SK-N-SH (cell line): ENCODE data around the gene KRT81. TPM values are rescaled to one million over a fixed set of nuclear protein-coding genes. Genes with fewer than 3 reads are reported as not detected.

ENCODE experiments used
- CTCF ChIA-PET: fragments of 300-600, 350-600 bp; formaldehyde crosslinking; extraction: SDS; loops from one replicate; lab custom pipeline; 2021; lab: Yijun Ruan, JAX
- POLR2A ChIA-PET: fragments of 350-600 bp; sonication (Branson Sonifier 250); formaldehyde crosslinking; extraction: SDS; loops from one replicate; lab custom pipeline; 2020; ENCODE audit warnings: antibody characterized with exemption, inconsistent platforms; lab: Yijun Ruan, JAX
- DNase-seq: peaks from one replicate; pipeline ENCODE4 v3.0.0; 2012
- H2AFZ ChIP-seq: fragments of 200-600 bp; sonication (generic); 2 replicates; pipeline ENCODE4 v1.8.1; 2016; ENCODE audit warnings: antibody characterized with exemption, mild to moderate bottlenecking, low read depth
- H3F3A ChIP-seq: fragments of 200-600 bp; sonication (generic); replicated peaks from 2 replicates; pipeline ENCODE3; 2016; ENCODE audit warnings: antibody characterized with exemption, mild to moderate bottlenecking; ENCODE audit not compliant: insufficient read depth
- H3K27ac ChIP-seq, 2 experiments: fragments of 200-500 bp in 1 of 2; fragments of 200-600 bp in 1 of 2; sonication (Bioruptor generic) in 1 of 2; sonication (generic), shearing (Covaris generic) in 1 of 2; 2 replicates each; pipeline versions ENCODE4 v1.5.1 to v1.6.1; 2014 to 2016; ENCODE audit warnings: low read depth in 2 of 2, inconsistent platforms in 1 of 2, low read length in 1 of 2, mild to moderate bottlenecking in 1 of 2, mixed read lengths in 1 of 2
- H3K27me3 ChIP-seq: fragments of 200-600 bp; sonication (generic), shearing (Covaris generic); 2 replicates; pipeline ENCODE4 v1.6.1; 2016; ENCODE audit warnings: mixed run types; ENCODE audit not compliant: insufficient read depth
- H3K36me3 ChIP-seq, 2 experiments: fragments of 200-500 bp in 1 of 2; fragments of 200-600 bp in 1 of 2; sonication (Bioruptor generic) in 1 of 2; sonication (generic) in 1 of 2; replicated peaks in 1 of 2; 2 replicates each; pipeline versions ENCODE3 to v1.5.1; 2014 to 2016; ENCODE audit warnings: low read length in 1 of 2, mild to moderate bottlenecking in 1 of 2; ENCODE audit not compliant: insufficient read depth in 2 of 2, control insufficient read depth in 1 of 2
- H3K4me1 ChIP-seq, 2 experiments: fragments of 200-500 bp in 1 of 2; fragments of 200-600 bp in 1 of 2; sonication (Bioruptor generic) in 1 of 2; sonication (generic), shearing (Covaris generic) in 1 of 2; 2 replicates each; pipeline versions ENCODE4 v1.5.1 to v1.6.1; 2014 to 2016; ENCODE audit warnings: low read depth in 1 of 2, low read length in 1 of 2, mixed run types in 1 of 2; ENCODE audit not compliant: insufficient read depth in 2 of 2, control insufficient read depth in 1 of 2
- H3K4me2 ChIP-seq: fragments of 200-600 bp; sonication (generic), shearing (Covaris generic); 2 replicates; pipeline ENCODE4 v1.6.1; 2017; ENCODE audit warnings: mixed run types
- H3K4me3 ChIP-seq, 2 experiments: fragments of 200-500 bp in 1 of 2; fragments of 200-600 bp in 1 of 2; sonication (Bioruptor generic) in 1 of 2; sonication (generic), shearing (Covaris generic) in 1 of 2; 2 replicates each; pipeline versions ENCODE4 v1.5.1 to v1.8.1; 2014 to 2016; ENCODE audit warnings: low read depth in 2 of 2, inconsistent platforms in 1 of 2, low read length in 1 of 2, mild to moderate bottlenecking in 1 of 2, mixed read lengths in 1 of 2, moderate library complexity in 1 of 2
- H3K79me2 ChIP-seq: fragments of 200-600 bp; sonication (generic); 2 replicates; pipeline ENCODE4 v1.8.1; 2017; ENCODE audit warnings: mild to moderate bottlenecking; ENCODE audit not compliant: insufficient read depth
- H3K9ac ChIP-seq: fragments of 200-600 bp; sonication (generic); 2 replicates; pipeline ENCODE4 v1.6.1; 2017; ENCODE audit warnings: mixed run types
- H3K9me2 ChIP-seq: fragments of 200-600 bp; sonication (generic); 2 replicates; pipeline ENCODE4 v1.6.1; 2017; ENCODE audit warnings: mixed run types
- H3K9me3 ChIP-seq: fragments of 200-600 bp; sonication (generic); 2 replicates; pipeline ENCODE4 v1.6.1; 2017; ENCODE audit warnings: mixed run types, mild to moderate bottlenecking, moderate library complexity
- H4K20me1 ChIP-seq: fragments of 200-600 bp; sonication (generic); 2 replicates; pipeline ENCODE4 v1.6.1; 2017; ENCODE audit warnings: mild to moderate bottlenecking, mixed run types; ENCODE audit not compliant: insufficient read depth
- CTCF ChIP-seq: fragments of 200-600 bp; sonication (generic); IDR thresholded peaks from 2 replicates; pipeline ENCODE4 v1.6.1; 2017; ENCODE audit warnings: antibody characterized with exemption, mild to moderate bottlenecking, moderate library complexity
- EZH2phosphoT487 ChIP-seq: fragments of 200-600 bp; sonication (generic); IDR thresholded peaks from 2 replicates; pipeline ENCODE4 v1.6.1; 2017; ENCODE audit warnings: low read depth, mixed run types, mild to moderate bottlenecking, antibody characterized with exemption, moderate library complexity, borderline replicate concordance
- PBX3 ChIP-seq: IDR thresholded peaks from 2 replicates; pipeline ENCODE4; 2012
- POLR2AphosphoS5 ChIP-seq: IDR thresholded peaks from 2 replicates; pipeline ENCODE4 v1.6.1; 2012; ENCODE audit warnings: low read depth, low read length
- RAD21 ChIP-seq: IDR thresholded peaks from 2 replicates; pipeline ENCODE4 v1.6.1; 2012; ENCODE audit warnings: mild to moderate bottlenecking, low read length
- RCOR1 ChIP-seq: fragments of 150-350 bp; IDR thresholded peaks from 2 replicates; pipeline ENCODE4 v1.6.1; 2017; ENCODE audit warnings: antibody characterized with exemption, low read length
- RXRA ChIP-seq: IDR thresholded peaks from 2 replicates; pipeline ENCODE4 v1.4.0; 2012; ENCODE audit warnings: low read depth, mild to moderate bottlenecking, borderline replicate concordance
- SIN3A ChIP-seq: IDR thresholded peaks from 2 replicates; pipeline ENCODE4 v1.6.1; 2012; ENCODE audit warnings: low read depth, mild to moderate bottlenecking, low read length, moderate library complexity, borderline replicate concordance
- SMC3 ChIP-seq: IDR thresholded peaks from 2 replicates; pipeline ENCODE4 v1.6.1; 2012; ENCODE audit warnings: low read depth, low read length, improper control_type of control experiment
- TCF12 ChIP-seq: IDR thresholded peaks from 2 replicates; pipeline ENCODE4 v1.4.0; 2012
- TEAD4 ChIP-seq: IDR thresholded peaks from 2 replicates; pipeline ENCODE4 v1.4.0; 2012; ENCODE audit warnings: mild to moderate bottlenecking, borderline replicate concordance; ENCODE audit not compliant: insufficient read depth
- USF2 ChIP-seq: fragments of 150-350 bp; IDR thresholded peaks from 2 replicates; pipeline ENCODE4 v1.6.1; 2017; ENCODE audit warnings: antibody characterized with exemption, low read length, low read depth, borderline replicate concordance
- WGBS: methylation state at CpG from one replicate; pipeline ENCODE4 v1.1.6; 2017; ENCODE audit warnings: low lambda C conversion rate; 5-methylcytosine and 5-hydroxymethylcytosine counted together
- polyA plus RNA-seq, 3 experiments: library from polyadenylated mRNA; depleted of rRNA; stranded (reverse); fragments of >200 nt; gene quantifications; 2 replicates each; pipeline ENCODE4 v1.2.3, GENCODE V29; 2012

The KRT81 gene
- polyA plus RNA-seq, 1 of the 3 experiments (the other 2 are of a cell fraction): 1.9 TPM

- Histone ChIP-seq H4K20me1 (no peaks in the 10 kb centered on the region), H3K27ac (no peak overlapping the region), H3K4me3 (no peak overlapping the region), H3K4me1 (peaks cover 0 to 9% of the 10 kb centered on the region in 2 experiments; a peak in 1 of 4 replicates), H3K4me2 (no peak overlapping the region), H3K9me3 (no peaks in the 10 kb centered on the region), H3F3A (no peaks in the 10 kb centered on the region), H3K79me2 (no peaks in the 10 kb centered on the region), H2AFZ (no peak overlapping the region), H3K9ac (no peak overlapping the region), H3K27me3 (no peaks in the 10 kb centered on the region)
- DNase-seq: no peak
- 65% methylated on average over 3 of the region's 3 CpGs for WGBS
- ChIA-PET POLR2A (no interaction called here), CTCF (interaction anchor here (0.8 to 13.3 kb wide), 13 partner anchors 12 to 670 kb away, joined by 3 to 218 read pairs (median 5); partner anchors contain the start of gene KRT83)
- TF ChIP-seq RCOR1 (no peak), RXRA (no peak), SMC3 (no peak), RAD21 (no peak)
- TF ChIP-seq, all 33 proteins: peak for 0
- H3K36me3 ChIP-seq: no peaks in the 10 kb centered on the region
- no peaks in the 10 kb centered on the region for H3K9me2 ChIP-seq
These were observed 19.9 kb upstream of the KRT81 start for GRCh38 chr12:52311285-52311648.

- 50% methylated on average over 4 of the region's 5 CpGs for WGBS
- Histone ChIP-seq H3K9me2 (no peaks in the 10 kb centered on the region), H4K20me1 (no peaks in the 10 kb centered on the region), H3F3A (no peaks in the 10 kb centered on the region), H3K9ac (no peak overlapping the region), H3K4me3 (no peak overlapping the region), H2AFZ (no peak overlapping the region), H3K9me3 (no peaks in the 10 kb centered on the region), H3K36me3 (no peaks in the 10 kb centered on the region), H3K4me1 (peaks cover 0 to 9% of the 10 kb centered on the region in 2 experiments; a peak in 1 of 4 replicates), H3K27ac (no peak overlapping the region), H3K27me3 (no peaks in the 10 kb centered on the region), H3K79me2 (no peaks in the 10 kb centered on the region), H3K4me2 (no peak overlapping the region)
- POLR2A ChIA-PET: no interaction called here
- no peak for TF ChIP-seq EZH2phosphoT487
- no peak for TF ChIP-seq USF2
- no peak for TF ChIP-seq POLR2AphosphoS5
- TF ChIP-seq SIN3A: no peak
- TF ChIP-seq PBX3: no peak
- TF ChIP-seq TEAD4: no peak
- TF ChIP-seq CTCF: no peak
- TF ChIP-seq TCF12: no peak
- CTCF ChIA-PET: interaction anchor here (1.0 to 13.3 kb wide), 15 partner anchors 13 to 671 kb away, joined by 3 to 218 read pairs (median 5); partner anchors contain the start of gene KRT83
- no peak for DNase-seq
These were observed 19.4 kb upstream of the KRT81 start for GRCh38 chr12:52310622-52311284.
